Gastroesophageal sphincter (tissue), 3 donors: ENCODE measurements around the gene RIPK1.

Experiments
- EP300 ChIP-seq: sonication (generic); formaldehyde crosslinking; IDR thresholded peaks from one replicate; pipeline ENCODE4 v1.6.1; 2017; ENCODE audit warnings: antibody characterized with exemption, mild to moderate bottlenecking
- POLR2A ChIP-seq, 2 donors: fragments of 450-650 bp; IDR thresholded peaks; one replicate each; pipeline ENCODE4 v1.6.1; 2017; ENCODE audit warnings: antibody characterized with exemption in 2 of 2, mild to moderate bottlenecking in 2 of 2, moderate library complexity in 1 of 2
- POLR2AphosphoS5 ChIP-seq: sonication (generic); formaldehyde crosslinking; IDR thresholded peaks from one replicate; pipeline ENCODE4 v1.6.1; 2017; ENCODE audit warnings: antibody characterized with exemption
- TF ChIP-seq, protein P1 (sequence below), 4 experiments: fragments of 200-600 bp in 2 of 4; fragments of 450-650 bp in 2 of 4; sonication (generic) in 1 of 4; IDR thresholded peaks; one replicate each; pipeline ENCODE4 v1.5.1; 2017 to 2019; ENCODE audit warnings: antibody characterized with exemption in 4 of 4, mild to moderate bottlenecking in 2 of 4, moderate library complexity in 2 of 4

DNA sequence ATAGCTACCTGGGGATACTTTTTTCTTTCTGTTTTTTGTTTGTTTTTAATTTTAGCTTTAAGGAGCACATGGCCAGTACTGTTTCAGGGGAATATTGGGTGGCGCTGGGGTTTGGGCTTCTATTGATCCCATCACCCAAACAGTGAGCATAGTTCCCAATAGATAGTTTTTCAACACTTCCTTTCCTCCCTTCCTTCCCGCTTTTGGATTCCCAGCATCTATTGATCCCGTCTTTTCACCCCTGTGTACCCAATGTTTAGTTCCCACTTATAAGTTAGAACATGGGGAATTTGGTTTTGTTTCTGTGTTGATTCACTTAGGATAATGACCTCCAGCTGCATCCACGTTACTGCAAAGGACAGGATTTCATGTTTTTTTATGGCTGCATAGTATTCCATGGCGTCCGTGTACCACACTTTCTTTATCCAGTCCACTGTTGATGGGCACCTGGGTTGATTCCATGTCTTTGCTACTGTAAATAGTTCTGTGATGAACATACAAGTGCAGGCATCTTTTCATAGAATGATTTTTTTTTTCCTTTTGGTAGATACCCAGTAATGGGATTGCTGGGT lies 48.5 kb upstream of the RIPK1 start:
- TF ChIP-seq, protein P1, sequence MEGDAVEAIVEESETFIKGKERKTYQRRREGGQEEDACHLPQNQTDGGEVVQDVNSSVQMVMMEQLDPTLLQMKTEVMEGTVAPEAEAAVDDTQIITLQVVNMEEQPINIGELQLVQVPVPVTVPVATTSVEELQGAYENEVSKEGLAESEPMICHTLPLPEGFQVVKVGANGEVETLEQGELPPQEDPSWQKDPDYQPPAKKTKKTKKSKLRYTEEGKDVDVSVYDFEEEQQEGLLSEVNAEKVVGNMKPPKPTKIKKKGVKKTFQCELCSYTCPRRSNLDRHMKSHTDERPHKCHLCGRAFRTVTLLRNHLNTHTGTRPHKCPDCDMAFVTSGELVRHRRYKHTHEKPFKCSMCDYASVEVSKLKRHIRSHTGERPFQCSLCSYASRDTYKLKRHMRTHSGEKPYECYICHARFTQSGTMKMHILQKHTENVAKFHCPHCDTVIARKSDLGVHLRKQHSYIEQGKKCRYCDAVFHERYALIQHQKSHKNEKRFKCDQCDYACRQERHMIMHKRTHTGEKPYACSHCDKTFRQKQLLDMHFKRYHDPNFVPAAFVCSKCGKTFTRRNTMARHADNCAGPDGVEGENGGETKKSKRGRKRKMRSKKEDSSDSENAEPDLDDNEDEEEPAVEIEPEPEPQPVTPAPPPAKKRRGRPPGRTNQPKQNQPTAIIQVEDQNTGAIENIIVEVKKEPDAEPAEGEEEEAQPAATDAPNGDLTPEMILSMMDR (IDR thresholded peaks at IDR 0.05): no peak
- TF ChIP-seq POLR2AphosphoS5: no peak
- no peak for TF ChIP-seq POLR2A (IDR thresholded peaks at IDR 0.05)
- TF ChIP-seq EP300: no peak
